Right lobe of liver (tissue), 6 donors: ENCODE results near the gene CIITA. TPM values are rescaled to one million over a fixed set of nuclear protein-coding genes. Genes with fewer than 3 reads are reported as not detected.

Source experiments
- ATAC-seq, 4 donors: fragments of 200-7000 bp; cut with Tn5 transposase; one replicate each; pipeline ENCODE4 v1.9.1; 2020; ENCODE audit warnings: mild to moderate bottlenecking in 4 of 4, moderate library complexity in 4 of 4
- DNase-seq, 3 donors: peaks; one replicate each; pipeline ENCODE4 v3.0.0-alpha.2; 2020
- H3K27ac ChIP-seq, 3 donors: fragments of 200-600 bp; one replicate each; pipeline ENCODE4 v1.8.0; 2022
- H3K27me3 ChIP-seq, 2 donors: fragments of 200-600 bp; one replicate each; pipeline ENCODE4 v1.8.0; 2022
- H3K36me3 ChIP-seq, 4 donors: fragments of 200-600 bp; sonication (generic) in 1 of 4; one replicate each; pipeline versions ENCODE4 v1.5.1 to v1.8.0; 2017 to 2022; ENCODE audit warnings: control low read depth in 1 of 4
- H3K4me1 ChIP-seq, 4 donors: fragments of 200-600 bp; sonication (generic) in 1 of 4; one replicate each; pipeline versions ENCODE4 v1.5.1 to v1.8.0; 2017 to 2022; ENCODE audit warnings: control low read depth in 1 of 4
- H3K4me3 ChIP-seq, 3 donors: fragments of 200-600 bp; one replicate each; pipeline ENCODE4 v1.8.0; 2022
- H3K9me3 ChIP-seq, 4 donors: fragments of 200-600 bp; sonication (generic) in 1 of 4; one replicate each; pipeline versions ENCODE4 v1.5.1 to v1.8.0; 2017 to 2022; ENCODE audit warnings: control low read depth in 1 of 4
- POLR2A ChIP-seq: fragments of 450-650 bp; IDR thresholded peaks from one replicate; pipeline ENCODE4 v1.6.1; 2017; ENCODE audit warnings: antibody characterized with exemption, mild to moderate bottlenecking
- WGBS: methylation state at CpG from one replicate; pipeline ENCODE4 v1.1.6; 2018; ENCODE audit warnings: low coverage, low lambda C conversion rate; ENCODE audit not compliant: insufficient coverage; ENCODE audit errors: missing lambda C conversion rate; 5-methylcytosine and 5-hydroxymethylcytosine counted together
- intact Hi-C, 2 donors: fragments of 100-400 bp; cut with DNase I; formaldehyde crosslinking; loops; one replicate each; pipeline versions ENCODE4 v1.11.2 to v1.14.1; 2022
- total RNA-seq, 6 experiments: library from RNA; depleted of rRNA in 2 of 6; stranded (reverse); fragments of >200 nt in 2 of 6; fragmentation: NEBNext Ultra II Directional in 3 of 6; extraction: Animal tissue kit (Norgen Biotek cat#: 25700) in 3 of 6; gene quantifications; one replicate each; pipeline versions ENCODE4 v1.1.0 to v1.2.4, GENCODE V29; 2016 to 2023
- TF ChIP-seq, protein P1 (sequence below), 4 donors: fragments of 200-600 bp in 3 of 4; fragments of 450-650 bp in 1 of 4; IDR thresholded peaks; one replicate each; pipeline versions ENCODE4 v1.5.1 to v1.8.0; 2016 to 2022; ENCODE audit warnings: antibody characterized with exemption in 4 of 4, mild to moderate bottlenecking in 2 of 4
- donor health status: DM: no; HTN: yes; CAD: no.
- donor health status: DM: no; HTN: no; CAD: no.
- donor health status: DM: no; HTN: no; CAD: no.
- donor health status: DM: no; HTN: yes; CAD: no.
- donor health status: DM: no; HTN: yes; CAD: no.

The CIITA gene
- total RNA-seq, 6 experiments from 2014 or later: 0.95 to 6.4 (median 3.3) TPM

DNA sequence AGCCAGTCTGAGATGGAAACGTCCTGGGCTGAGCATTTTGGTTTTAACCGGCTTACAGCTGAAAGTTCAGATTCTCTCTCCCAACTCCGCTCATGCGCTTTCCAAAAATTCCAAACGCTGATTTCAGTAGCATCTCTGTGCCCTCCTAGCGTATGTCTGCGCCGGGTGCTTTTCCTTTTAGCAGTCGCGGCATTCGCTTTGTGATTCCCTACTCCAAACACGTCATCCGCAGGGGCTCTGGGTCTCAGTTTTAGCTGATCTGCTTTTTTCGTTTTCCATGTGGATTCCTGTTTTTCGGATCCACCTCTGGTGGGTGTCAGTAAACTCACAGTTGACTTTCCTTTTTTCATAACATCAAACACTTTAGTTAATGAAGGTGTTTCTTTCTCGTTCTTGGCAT, 36.3 kb upstream of the CIITA start:
- Histone ChIP-seq H3K27ac (no peak overlapping the region), H3K4me3 (no peak overlapping the region), H3K36me3 (no peaks in the 10 kb centered on the region), H3K4me1 (no peaks in the 10 kb centered on the region), H3K27me3 (no peaks in the 10 kb centered on the region), H3K9me3 (no peaks in the 10 kb centered on the region)
- 45% methylated on average over 8 of the region's 16 CpGs for WGBS
- intact Hi-C loops: no loop called here
- no peak for ATAC-seq
- TF ChIP-seq, protein P1, sequence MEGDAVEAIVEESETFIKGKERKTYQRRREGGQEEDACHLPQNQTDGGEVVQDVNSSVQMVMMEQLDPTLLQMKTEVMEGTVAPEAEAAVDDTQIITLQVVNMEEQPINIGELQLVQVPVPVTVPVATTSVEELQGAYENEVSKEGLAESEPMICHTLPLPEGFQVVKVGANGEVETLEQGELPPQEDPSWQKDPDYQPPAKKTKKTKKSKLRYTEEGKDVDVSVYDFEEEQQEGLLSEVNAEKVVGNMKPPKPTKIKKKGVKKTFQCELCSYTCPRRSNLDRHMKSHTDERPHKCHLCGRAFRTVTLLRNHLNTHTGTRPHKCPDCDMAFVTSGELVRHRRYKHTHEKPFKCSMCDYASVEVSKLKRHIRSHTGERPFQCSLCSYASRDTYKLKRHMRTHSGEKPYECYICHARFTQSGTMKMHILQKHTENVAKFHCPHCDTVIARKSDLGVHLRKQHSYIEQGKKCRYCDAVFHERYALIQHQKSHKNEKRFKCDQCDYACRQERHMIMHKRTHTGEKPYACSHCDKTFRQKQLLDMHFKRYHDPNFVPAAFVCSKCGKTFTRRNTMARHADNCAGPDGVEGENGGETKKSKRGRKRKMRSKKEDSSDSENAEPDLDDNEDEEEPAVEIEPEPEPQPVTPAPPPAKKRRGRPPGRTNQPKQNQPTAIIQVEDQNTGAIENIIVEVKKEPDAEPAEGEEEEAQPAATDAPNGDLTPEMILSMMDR (IDR thresholded peaks at IDR 0.05): no peak
- no peak for TF ChIP-seq POLR2A
- DNase-seq: no peak

DNA sequence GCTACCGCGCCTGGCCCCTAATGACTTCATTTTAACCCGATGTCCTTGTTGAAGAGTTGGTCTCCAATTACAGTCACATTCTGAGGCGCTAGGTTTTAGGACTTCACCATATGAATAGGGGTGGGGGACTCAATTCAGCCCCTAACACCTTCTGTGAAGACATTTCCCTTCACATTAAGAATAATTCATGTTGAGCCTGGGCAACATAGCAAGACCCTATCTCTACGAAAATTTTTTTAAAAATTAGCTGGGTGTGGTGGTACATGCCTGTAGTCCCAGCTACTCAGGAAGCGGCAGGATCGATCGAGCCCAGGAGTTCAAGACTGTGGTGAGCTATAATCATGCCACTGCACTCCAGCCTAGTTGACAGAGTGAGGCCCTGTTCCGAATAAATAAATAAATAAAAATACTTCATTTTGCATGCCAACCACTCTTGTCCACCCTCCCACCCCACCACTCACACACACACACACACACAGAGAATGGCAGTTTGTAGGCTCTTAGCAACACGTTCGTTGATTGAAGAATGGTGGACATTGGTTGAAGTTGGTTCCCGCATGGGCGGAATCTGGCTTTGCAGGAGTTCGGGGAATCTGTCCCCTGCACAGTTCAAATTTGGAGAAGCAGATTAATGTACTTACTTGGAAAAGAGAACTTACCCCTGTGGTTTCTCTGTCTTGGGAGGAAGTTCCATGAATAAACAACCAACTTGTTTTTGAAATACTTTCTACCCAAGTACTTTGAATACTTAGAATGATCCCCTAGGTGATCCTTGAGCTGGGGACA, 30.6 kb upstream of the CIITA start:
- H3K27ac ChIP-seq: no peak overlapping the region
- no peaks in the 10 kb centered on the region for H3K36me3 ChIP-seq
- WGBS: 71% methylated on average over 8 of the region's 14 CpGs
- intact Hi-C loops: no loop called here
- DNase-seq (no peak), ATAC-seq (peak in 3 of 4 donors; percentile 36 to 65 (median 58))
- peaks cover 0 to 5% (median 0%) of the 10 kb centered on the region in 4 donors for H3K4me1 ChIP-seq
- no peaks in the 10 kb centered on the region for H3K9me3 ChIP-seq
- H3K27me3 ChIP-seq: no peaks in the 10 kb centered on the region
- no peak for TF ChIP-seq POLR2A
- TF ChIP-seq, protein P1 (IDR thresholded peaks at IDR 0.05): no peak
- H3K4me3 ChIP-seq: no peak overlapping the region

DNA sequence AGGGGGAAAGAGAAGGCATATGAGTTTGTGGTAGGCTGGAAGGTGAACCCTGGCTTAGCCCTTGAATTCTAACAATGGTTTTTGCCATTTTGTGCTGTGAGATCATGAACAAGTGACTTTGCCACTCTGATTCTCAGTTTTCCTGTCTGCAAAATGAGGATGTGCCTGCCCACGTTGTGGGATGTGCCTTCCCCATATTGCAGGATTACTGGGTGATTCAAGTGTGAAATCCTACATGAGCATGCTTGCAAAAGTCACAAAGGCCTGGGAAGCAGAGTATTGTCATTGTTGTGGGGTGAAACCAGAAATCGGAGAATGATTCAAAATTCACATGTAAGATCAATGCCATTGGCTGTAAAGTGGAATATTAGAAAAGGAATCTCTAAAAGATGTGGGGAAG, 29.8 kb upstream of the CIITA start:
- Histone ChIP-seq H3K36me3 (no peaks in the 10 kb centered on the region), H3K27ac (no peak overlapping the region), H3K27me3 (no peaks in the 10 kb centered on the region), H3K4me3 (no peak overlapping the region), H3K4me1 (peaks cover 0 to 5% (median 0%) of the 10 kb centered on the region in 4 donors), H3K9me3 (no peaks in the 10 kb centered on the region)
- ATAC-seq (peak in 2 of 4 donors; percentile 16 to 26), DNase-seq (no peak)
- 37% methylated on average over 2 of the region's 2 CpGs for WGBS
- no peak for TF ChIP-seq POLR2A
- TF ChIP-seq, protein P1 (IDR thresholded peaks at IDR 0.05): no peak
- intact Hi-C loops: no loop called here

DNA sequence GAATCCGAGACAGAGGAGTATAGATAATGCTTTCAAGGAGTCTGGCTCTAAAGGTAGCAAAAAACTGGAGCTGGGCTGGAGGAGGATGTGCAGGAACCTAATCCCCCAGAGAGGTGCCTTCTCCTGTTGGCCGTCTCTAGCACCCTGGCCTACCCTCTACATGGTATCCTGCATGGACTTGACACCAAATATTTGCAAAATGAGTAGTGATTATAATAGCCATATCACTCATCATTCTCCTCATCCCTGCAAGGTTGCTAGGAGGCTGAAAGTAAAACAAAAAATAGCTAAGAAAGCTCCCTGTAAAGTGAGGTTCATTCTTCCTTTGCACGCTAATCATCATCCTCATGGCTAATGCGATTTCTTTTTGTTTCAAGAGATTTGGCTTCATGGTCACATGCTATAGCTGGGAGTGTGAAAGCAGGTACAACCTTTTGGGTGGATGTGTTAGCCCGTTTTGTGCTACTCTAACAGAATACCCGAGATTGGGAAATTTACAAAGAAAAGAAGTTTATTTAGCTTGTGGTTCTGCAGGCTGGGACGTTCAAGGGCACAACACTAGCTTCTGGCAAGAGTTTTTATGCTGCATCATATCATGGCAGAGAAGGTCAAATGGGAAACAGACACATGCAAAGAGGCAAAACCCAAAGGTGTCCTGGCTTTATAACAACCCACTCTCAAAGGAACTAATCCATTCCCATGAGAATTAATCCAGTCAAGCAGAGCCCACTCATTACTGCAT, 27.1 kb upstream of the CIITA start:
- WGBS: 63% methylated on average over 6 of the region's 7 CpGs
- Histone ChIP-seq H3K27ac (no peak overlapping the region), H3K4me3 (no peak overlapping the region), H3K4me1 (peaks cover 0 to 5% (median 0%) of the 10 kb centered on the region in 4 donors), H3K9me3 (no peaks in the 10 kb centered on the region), H3K27me3 (no peaks in the 10 kb centered on the region), H3K36me3 (no peaks in the 10 kb centered on the region)
- intact Hi-C loops: no loop called here
- TF ChIP-seq, protein P1 (IDR thresholded peaks at IDR 0.05): no peak
- no peak for TF ChIP-seq POLR2A
- DNase-seq (no peak), ATAC-seq (peak in 1 of 4 donors; percentile 66)
